DOHH2 (cell line): ENCODE results near the gene GIPC1.

Experiments
- EZH2phosphoT487 ChIP-seq: fragments of 200-600 bp; sonication (generic); IDR thresholded peaks from 2 replicates; pipeline ENCODE4 v1.6.1; 2017; ENCODE audit warnings: borderline replicate concordance, mild to moderate bottlenecking, antibody characterized with exemption, low read length, moderate library complexity, mixed read lengths
- TF ChIP-seq, protein P1 (sequence below): fragments of 200-600 bp; sonication (generic); IDR thresholded peaks from one replicate; pipeline ENCODE4 v1.5.1; 2014; ENCODE audit warnings: antibody characterized with exemption, mild to moderate bottlenecking, low read depth, low read length; ENCODE audit not compliant: poor library complexity, severe bottlenecking

DNA sequence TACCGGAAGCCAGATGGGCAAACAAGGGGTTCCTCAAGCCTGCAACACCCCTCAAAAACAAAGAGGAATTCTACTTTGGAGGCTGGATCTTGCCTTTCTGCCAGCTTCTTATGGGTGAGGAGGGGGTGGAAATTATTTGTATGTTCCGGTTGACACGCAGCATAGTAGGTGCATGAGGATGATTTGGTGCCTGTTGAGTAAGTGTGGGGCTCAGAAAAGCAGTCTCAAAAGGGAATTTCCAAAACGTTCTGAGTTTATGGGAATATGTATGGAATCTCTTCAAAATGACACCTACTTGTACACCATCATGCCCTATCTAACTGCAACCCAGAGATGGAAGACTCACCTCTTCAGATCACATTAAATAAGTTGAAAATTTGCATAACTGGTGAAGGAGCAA lies 30.5 kb upstream of the GIPC1 start:
- TF ChIP-seq, protein P1, sequence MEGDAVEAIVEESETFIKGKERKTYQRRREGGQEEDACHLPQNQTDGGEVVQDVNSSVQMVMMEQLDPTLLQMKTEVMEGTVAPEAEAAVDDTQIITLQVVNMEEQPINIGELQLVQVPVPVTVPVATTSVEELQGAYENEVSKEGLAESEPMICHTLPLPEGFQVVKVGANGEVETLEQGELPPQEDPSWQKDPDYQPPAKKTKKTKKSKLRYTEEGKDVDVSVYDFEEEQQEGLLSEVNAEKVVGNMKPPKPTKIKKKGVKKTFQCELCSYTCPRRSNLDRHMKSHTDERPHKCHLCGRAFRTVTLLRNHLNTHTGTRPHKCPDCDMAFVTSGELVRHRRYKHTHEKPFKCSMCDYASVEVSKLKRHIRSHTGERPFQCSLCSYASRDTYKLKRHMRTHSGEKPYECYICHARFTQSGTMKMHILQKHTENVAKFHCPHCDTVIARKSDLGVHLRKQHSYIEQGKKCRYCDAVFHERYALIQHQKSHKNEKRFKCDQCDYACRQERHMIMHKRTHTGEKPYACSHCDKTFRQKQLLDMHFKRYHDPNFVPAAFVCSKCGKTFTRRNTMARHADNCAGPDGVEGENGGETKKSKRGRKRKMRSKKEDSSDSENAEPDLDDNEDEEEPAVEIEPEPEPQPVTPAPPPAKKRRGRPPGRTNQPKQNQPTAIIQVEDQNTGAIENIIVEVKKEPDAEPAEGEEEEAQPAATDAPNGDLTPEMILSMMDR = no peak
- no peak for TF ChIP-seq EZH2phosphoT487
